Stimulated activated CD8-positive, alpha-beta memory T cell treated with anti-CD3 and anti-CD28 coated beads, Interleukin-4, amount 100 ng/mL, for 4 hours (primary cell): ENCODE results near the gene NR1I3.

Source experiments
- DNase-seq, 2 donors: peaks; one replicate each; pipeline ENCODE4 v3.0.0-alpha.2; 2020; ENCODE audit warnings: low read depth in 2 of 2, low spot score in 1 of 2

NR1I3 gene

DNA sequence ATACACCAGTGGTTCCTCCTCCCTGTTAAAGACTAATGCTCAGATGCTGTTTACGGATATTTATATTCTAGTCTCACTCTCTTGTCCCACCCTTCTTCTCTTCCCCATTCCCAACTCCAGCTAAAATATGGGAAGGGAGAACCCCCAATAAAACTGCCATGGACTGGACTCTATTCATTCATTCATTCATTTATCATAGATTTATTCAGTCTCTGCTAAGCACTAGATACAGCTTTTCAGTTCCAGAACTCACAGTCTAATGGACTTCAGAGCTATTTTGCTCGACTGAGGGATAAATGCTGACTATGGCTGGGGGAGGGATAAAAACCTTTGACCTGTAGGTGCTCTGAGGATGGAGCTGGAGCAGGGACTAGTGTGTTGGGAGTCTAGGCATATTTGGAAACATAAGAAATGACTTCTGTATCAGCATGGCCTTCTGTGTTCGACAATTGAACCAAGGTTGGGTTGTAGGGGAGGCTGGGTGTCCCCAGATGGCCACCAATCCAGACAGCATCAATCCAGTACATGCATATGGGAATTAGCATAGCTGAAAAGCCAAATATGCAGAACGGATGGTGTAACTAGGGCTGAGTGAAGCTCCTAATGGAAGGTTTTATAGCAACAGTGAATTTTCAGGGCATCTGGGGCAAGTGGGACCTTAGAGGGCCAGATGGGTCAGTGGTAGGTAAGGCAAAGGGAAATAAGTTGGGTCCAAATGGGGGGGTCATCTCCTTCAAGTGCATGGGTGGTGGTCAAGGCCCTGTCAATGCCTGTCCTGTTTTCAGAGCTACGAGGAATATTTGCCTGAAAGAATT lies 18.7 kb downstream of the NR1I3 start:
- no peak for DNase-seq

- DNase-seq, result no peak
These were observed 19.5 kb downstream of the NR1I3 start for GRCh38 chr1:161218301-161219077.

- no peak for DNase-seq
These were observed 20.2 kb downstream of the NR1I3 start for GRCh38 chr1:161217831-161218230.

- no peak for DNase-seq
These were observed 20.9 kb downstream of the NR1I3 start for GRCh38 chr1:161216945-161217712.

GRCh38 chr1:161215076-161215475 lies 22.9 kb downstream of the NR1I3 start, which contains the start of gene FCER1G:
Gene FCER1G (plus strand): TSS chr1:161215295. CDS start chr1:161215322, 27 bp downstream.
- DNase-seq, result no peak

- no peak for DNase-seq
These were observed 23.6 kb downstream of the NR1I3 start for GRCh38 chr1:161214369-161214768.

DNA sequence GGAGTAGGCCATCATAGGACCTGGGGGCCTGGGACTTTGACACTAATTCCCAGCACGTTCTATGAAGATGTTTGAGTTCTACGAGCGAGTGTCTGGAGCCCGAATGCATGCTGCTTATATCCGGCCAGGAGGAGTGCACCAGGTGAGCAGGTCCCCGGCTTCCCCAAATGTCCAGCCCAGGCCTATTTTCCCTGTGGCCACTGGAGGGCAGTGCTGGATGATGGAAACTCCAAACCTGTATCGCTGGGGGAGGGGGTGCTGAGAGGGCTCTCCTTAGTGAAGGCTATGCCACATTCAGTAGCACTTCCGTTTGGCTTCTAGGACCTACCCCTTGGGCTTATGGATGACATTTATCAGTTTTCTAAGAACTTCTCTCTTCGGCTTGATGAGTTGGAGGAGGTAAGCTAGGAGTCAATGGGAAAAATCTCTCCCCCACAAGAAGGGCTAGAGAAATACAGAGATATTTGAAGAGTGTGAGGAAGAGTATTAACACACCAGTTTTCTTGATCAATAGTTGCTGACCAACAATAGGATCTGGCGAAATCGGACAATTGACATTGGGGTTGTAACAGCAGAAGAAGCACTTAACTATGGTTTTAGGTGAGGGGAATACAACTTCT lies 28.1 kb downstream of the NR1I3 start:
- DNase-seq, result no peak

- no peak for DNase-seq
These were observed 30.8 kb downstream of the NR1I3 start for GRCh38 chr1:161207173-161207572.

- no peak for DNase-seq
These were observed 31.4 kb downstream of the NR1I3 start for GRCh38 chr1:161206411-161207140.

GRCh38 chr1:161201836-161202712 lies 35.9 kb downstream of the NR1I3 start, which contains the start of gene NDUFS2:
Gene NDUFS2 (plus strand): TSS chr1:161202367. CDS start chr1:161202386, 19 bp downstream.
- peak; percentile 90 to 94 for DNase-seq

DNA sequence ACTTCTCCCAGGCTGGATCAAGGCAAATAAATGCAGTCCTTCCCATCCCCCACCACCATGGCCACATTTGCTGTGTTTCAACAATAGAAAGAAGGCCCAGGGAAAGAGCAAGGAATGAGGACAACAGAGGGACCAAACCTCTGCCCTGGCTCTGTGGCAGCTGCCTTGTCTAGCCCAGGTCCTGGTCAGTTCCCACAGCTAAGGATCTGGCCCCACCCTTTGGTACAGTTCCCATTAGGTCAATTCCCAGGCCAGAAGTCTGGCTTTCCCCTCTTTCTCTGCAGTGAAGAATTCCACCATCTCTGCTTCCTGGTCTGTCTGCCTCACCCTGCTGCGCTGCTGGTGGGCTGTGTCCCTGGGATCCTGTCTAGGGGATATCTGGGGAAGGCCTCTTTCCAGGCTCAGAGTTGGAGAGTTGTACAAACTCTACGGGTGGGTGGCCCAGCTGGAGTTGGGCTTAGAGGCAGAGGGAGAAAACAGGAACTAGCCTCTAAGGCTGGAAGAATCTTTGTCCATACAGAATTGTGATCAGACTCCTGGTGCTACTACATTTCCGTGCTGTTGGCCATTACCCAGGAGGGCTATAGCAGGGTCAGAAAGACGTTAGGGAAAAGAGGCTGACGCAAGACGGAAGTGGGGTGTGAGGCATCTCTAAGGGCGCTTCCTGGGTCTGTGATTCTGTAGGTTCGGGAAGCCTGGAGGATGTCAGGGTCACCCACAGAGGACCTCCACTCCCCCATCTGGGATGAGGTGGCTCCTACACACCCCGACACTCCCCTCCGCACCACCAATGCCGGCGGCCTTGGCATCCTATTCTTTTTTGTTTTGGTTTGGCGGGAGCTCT lies 36.8 kb downstream of the NR1I3 start:
- no peak for DNase-seq

DNA sequence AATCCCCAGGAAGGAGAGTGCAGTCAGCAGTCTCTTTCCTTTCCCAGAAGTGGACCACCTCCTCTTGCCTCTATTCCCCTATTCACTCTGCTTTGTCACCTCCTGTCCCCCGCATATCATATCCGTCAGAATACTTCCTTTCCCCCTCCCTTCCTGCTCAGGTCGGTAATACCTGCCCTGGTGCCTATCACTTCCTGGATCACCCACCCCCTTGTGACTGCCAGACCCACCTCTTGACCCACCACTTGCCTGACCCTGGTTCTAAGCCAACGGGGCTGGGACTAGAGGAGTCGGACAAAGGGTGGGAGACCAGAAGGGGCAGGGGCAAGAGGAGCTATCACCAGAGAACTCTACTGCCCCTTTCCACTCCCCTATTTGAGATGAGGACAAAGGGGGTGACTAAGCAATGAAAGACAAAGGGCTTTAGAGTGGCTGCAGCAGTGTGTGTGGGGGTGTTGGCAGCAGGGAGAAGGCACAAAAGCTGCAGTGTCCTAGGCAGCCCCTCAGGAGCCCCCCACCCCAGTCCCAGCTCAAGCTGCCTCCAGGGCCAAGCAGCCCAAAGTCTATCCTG lies 37.5 kb downstream of the NR1I3 start:
- no peak for DNase-seq

DNA sequence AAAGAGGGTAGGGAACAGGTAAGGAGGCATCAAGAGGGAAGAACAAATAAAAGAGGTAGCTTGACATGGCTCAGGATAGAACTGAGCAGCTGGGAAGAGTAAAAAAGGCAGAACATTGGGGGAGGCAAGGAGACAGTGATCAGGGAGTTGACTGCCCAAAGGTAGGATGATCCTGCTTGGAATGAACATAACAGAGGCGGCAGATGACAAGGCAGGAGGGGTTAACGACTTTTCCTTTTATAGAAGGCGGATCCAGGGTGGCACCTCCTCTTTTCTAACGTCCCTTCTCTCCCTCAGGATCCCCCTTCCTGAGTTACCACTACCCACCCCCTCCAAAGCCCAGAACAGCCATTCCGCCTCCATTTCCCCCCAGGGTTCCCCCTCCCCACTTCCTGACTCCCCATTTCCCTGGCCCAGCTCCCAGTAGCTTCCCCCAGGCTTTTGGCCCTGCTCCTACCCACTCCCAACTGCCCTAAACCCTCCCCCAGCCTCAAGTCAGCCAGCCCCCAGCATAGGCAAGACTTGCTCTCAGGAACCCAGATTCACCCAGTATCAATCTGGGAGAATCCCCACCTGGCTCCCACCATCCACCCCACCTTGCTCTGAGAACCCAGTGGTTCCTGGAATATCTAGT lies 38.4 kb downstream of the NR1I3 start:
- no peak for DNase-seq

GRCh38 chr1:161198897-161199431 lies 39.0 kb downstream of the NR1I3 start, which contains the start of gene ADAMTS4:
Gene ADAMTS4 (minus strand): TSS chr1:161199054. CDS start chr1:161198627, 427 bp downstream.
- no peak for DNase-seq

DNA sequence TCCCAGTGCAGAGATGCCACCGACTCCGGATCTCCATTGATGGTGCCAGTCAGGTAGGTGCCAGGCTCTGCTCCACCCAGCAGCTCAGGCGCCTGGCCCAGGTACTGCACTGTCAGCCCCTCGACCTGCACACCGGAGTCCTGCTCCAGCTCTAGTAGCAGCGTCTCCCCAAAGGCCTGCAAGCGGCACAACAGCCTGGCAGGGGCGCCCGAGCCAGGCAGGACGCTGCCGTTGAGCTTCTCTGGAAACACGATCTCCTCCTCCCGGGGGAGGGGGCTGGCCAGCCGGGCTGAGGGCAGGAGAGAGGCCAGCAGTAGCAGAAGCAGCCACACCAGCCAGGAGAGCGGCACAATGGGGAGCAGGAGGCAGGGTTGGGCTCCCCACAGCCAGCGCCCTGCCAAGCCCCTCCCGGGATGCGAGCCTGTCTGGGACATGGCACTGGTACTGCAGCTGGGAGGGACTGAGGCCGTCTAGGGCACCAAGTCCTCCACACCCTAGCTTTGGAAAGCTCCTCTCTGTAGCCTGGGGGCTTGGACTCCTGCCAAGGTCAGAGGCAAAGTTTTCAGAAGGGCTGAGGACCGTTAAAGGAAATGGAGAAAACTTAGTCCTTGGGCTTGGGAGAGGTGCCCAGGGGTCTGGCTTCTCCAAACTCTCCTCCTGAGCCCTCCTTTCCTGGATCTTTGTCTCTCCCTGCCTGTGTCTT lies 39.7 kb downstream of the NR1I3 start:
- DNase-seq, result no peak

DNA sequence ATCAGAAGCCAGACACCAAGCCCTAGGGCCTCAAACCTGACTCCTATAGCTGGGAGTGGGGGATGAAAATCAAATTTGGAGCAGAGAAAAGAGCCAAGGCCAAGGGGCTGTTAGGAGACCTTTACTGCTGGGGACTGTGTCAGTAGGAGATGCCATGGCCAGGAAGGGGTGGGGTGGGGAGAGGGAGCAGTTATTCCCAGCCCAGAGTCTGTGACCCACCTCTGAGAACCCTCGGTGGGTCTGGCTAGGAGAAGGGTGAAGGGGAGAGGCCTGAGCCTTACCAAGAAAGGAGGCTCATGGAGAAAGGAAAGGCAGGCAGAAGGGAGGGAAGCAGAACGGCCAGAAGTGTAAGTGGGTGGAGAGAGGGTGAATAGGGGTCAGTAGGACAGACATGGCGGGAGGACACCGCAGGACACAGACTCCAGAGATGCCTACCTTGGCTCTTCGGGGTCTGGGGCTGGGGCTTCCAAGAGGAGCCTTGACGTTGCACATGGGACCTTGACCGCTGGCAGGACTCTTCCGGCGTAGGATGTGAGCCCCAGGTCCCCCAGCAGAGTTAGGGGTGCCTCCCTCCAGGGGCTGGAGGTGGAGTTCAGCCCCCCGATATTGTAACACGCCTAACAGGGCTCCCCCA lies 40.3 kb downstream of the NR1I3 start:
- DNase-seq, result no peak
